Measurements from ENCODE around the gene NLE1. TPM values are rescaled to one million over a fixed set of nuclear protein-coding genes. Genes with fewer than 3 reads are reported as not detected.

NLE1 gene
- total RNA-seq, 1 experiment from 2014 or later: 35.5 TPM

DNA sequence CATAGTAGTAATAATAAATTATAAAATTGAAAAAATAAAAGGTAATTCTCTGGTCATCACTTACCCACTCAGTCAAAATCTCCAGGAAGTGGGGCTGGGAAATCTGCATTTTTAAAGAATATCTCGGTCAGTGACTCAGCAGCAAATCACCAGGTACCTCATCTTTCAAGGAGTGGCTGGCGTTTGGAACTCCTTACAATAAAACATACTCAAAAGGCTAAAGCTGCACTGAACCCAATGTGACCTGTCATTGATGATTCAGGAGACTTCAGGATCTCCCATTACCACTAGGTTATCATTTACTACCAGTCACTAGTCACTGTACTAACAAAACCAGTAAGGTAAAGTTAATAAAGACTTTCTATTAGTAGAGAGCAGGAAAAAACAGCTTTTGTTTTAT, 57.1 kb downstream of the NLE1 start:
- in situ Hi-C loops (cut with HindIII; ENCODE audit: low pct_unique_long_range_greater_than_20kb, low sequenced_read_pairs) (no loop called here), intact Hi-C loops (cut with micrococcal nuclease; ENCODE audit: unreplicated experiment) (no loop called here)
- no peak for DNase-seq (ENCODE audit: low read depth, low spot score)
- no peak for TF ChIP-seq SIN3A (IDR thresholded peaks at IDR 0.05; ENCODE audit: borderline replicate concordance, insufficient read depth, low read depth, low read length)
- no peak for TF ChIP-seq TCF7L2 (IDR thresholded peaks at IDR 0.05; ENCODE audit: low read depth, low read length)
- TF ChIP-seq POLR2AphosphoS5 (IDR thresholded peaks at IDR 0.05; ENCODE audit: low read depth, low read length): no peak
- TF ChIP-seq, protein P1, sequence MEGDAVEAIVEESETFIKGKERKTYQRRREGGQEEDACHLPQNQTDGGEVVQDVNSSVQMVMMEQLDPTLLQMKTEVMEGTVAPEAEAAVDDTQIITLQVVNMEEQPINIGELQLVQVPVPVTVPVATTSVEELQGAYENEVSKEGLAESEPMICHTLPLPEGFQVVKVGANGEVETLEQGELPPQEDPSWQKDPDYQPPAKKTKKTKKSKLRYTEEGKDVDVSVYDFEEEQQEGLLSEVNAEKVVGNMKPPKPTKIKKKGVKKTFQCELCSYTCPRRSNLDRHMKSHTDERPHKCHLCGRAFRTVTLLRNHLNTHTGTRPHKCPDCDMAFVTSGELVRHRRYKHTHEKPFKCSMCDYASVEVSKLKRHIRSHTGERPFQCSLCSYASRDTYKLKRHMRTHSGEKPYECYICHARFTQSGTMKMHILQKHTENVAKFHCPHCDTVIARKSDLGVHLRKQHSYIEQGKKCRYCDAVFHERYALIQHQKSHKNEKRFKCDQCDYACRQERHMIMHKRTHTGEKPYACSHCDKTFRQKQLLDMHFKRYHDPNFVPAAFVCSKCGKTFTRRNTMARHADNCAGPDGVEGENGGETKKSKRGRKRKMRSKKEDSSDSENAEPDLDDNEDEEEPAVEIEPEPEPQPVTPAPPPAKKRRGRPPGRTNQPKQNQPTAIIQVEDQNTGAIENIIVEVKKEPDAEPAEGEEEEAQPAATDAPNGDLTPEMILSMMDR (IDR thresholded peaks at IDR 0.05): no peak
- H3K4me1 ChIP-seq (ENCODE audit: control insufficient read depth, insufficient read depth, low read length): peaks cover 45% of the 10 kb centered on the region
- ChIA-PET CTCF (no interaction called here), POLR2A (no interaction called here)
- no TSS peak for BruUV-seq (replicated peaks)
- no peaks in the 10 kb centered on the region for H3K27me3 ChIP-seq (ENCODE audit: control insufficient read depth, insufficient read depth, low read length)
- peak overlapping the region; percentile 75 for H3K27ac ChIP-seq (ENCODE audit: low read length)
- ATAC-seq: no peak
- H3K9me3 ChIP-seq (ENCODE audit: control insufficient read depth, insufficient read depth, low read depth, low read length): no peaks in the 10 kb centered on the region
- H3K36me3 ChIP-seq (ENCODE audit: control insufficient read depth, insufficient read depth, low read length): no peaks in the 10 kb centered on the region
- H3K4me3 ChIP-seq (ENCODE audit: low read depth in 2 of 2, low read length in 2 of 2): peak overlapping the region; percentile 7 to 38; a peak in 3 of 4 replicates

DNA sequence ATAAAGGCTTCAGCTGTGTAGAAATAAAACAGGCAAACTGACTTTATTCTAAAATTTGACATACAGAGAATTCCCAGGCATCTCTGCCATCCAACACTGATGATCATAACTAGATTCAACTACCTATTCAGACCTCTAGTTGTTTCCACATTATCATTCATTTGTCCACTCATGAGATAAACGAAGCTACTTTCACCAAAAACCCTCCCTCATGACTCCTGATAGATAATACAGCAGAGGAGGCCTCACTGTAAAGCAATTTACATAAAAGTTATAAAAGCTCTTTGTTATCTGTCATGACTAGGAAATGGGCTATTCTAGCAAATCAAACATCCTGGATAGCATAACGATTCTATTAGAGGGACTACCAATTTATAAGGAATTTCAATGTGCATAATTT, 59.0 kb downstream of the NLE1 start:
- H3K9me3 ChIP-seq (ENCODE audit: control insufficient read depth, insufficient read depth, low read depth, low read length): no peaks in the 10 kb centered on the region
- ATAC-seq: no peak
- H3K27ac ChIP-seq (ENCODE audit: low read length): peak overlapping the region; percentile 58
- ChIA-PET CTCF (no interaction called here), POLR2A (no interaction called here)
- H3K4me1 ChIP-seq (ENCODE audit: control insufficient read depth, insufficient read depth, low read length): peaks cover 41% of the 10 kb centered on the region
- H3K27me3 ChIP-seq (ENCODE audit: control insufficient read depth, insufficient read depth, low read length): no peaks in the 10 kb centered on the region
- BruUV-seq (replicated peaks): no TSS peak
- intact Hi-C loops (cut with micrococcal nuclease; ENCODE audit: unreplicated experiment) (no loop called here), in situ Hi-C loops (cut with HindIII; ENCODE audit: low pct_unique_long_range_greater_than_20kb, low sequenced_read_pairs) (no loop called here)
- TF ChIP-seq, protein P1 (IDR thresholded peaks at IDR 0.05): no peak
- TF ChIP-seq SIN3A (IDR thresholded peaks at IDR 0.05; ENCODE audit: borderline replicate concordance, insufficient read depth, low read depth, low read length) (no peak), POLR2AphosphoS5 (IDR thresholded peaks at IDR 0.05; ENCODE audit: low read depth, low read length) (no peak), TCF7L2 (IDR thresholded peaks at IDR 0.05; ENCODE audit: low read depth, low read length) (no peak)
- TF ChIP-seq, protein P2, sequence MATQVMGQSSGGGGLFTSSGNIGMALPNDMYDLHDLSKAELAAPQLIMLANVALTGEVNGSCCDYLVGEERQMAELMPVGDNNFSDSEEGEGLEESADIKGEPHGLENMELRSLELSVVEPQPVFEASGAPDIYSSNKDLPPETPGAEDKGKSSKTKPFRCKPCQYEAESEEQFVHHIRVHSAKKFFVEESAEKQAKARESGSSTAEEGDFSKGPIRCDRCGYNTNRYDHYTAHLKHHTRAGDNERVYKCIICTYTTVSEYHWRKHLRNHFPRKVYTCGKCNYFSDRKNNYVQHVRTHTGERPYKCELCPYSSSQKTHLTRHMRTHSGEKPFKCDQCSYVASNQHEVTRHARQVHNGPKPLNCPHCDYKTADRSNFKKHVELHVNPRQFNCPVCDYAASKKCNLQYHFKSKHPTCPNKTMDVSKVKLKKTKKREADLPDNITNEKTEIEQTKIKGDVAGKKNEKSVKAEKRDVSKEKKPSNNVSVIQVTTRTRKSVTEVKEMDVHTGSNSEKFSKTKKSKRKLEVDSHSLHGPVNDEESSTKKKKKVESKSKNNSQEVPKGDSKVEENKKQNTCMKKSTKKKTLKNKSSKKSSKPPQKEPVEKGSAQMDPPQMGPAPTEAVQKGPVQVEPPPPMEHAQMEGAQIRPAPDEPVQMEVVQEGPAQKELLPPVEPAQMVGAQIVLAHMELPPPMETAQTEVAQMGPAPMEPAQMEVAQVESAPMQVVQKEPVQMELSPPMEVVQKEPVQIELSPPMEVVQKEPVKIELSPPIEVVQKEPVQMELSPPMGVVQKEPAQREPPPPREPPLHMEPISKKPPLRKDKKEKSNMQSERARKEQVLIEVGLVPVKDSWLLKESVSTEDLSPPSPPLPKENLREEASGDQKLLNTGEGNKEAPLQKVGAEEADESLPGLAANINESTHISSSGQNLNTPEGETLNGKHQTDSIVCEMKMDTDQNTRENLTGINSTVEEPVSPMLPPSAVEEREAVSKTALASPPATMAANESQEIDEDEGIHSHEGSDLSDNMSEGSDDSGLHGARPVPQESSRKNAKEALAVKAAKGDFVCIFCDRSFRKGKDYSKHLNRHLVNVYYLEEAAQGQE (IDR thresholded peaks at IDR 0.05; ENCODE audit: insufficient read depth in 1 of 2, low read depth in 2 of 2, low read length in 1 of 2): no peak
- no peak for DNase-seq (ENCODE audit: low read depth, low spot score)
- H3K36me3 ChIP-seq (ENCODE audit: control insufficient read depth, insufficient read depth, low read length): no peaks in the 10 kb centered on the region
- no peak overlapping the region for H3K4me3 ChIP-seq (ENCODE audit: low read depth in 2 of 2, low read length in 2 of 2)
